Parathyroid adenoma (tissue), 2 donors: ENCODE data around the gene SAMD15.

ENCODE experiments used
- H2AFZ ChIP-seq: fragments of 300-600 bp; sonication (generic); one replicate; pipeline ENCODE4 v1.7.0; 2017; ENCODE audit warnings: antibody characterized with exemption, mild to moderate bottlenecking
- H3K27ac ChIP-seq: fragments of 300-600 bp; sonication (generic); one replicate; pipeline ENCODE4 v1.7.0; 2017
- H3K27me3 ChIP-seq: fragments of 300-600 bp; sonication (generic); one replicate; pipeline ENCODE4 v1.7.0; 2017; ENCODE audit warnings: low read length; ENCODE audit not compliant: control insufficient read depth, insufficient read depth
- H3K36me3 ChIP-seq: fragments of 300-600 bp; sonication (generic); one replicate; pipeline ENCODE4 v1.7.0; 2017; ENCODE audit warnings: low read length; ENCODE audit not compliant: control insufficient read depth, insufficient read depth
- H3K4me1 ChIP-seq: fragments of 300-600 bp; sonication (generic); one replicate; pipeline ENCODE4 v1.7.0; 2017; ENCODE audit warnings: control low read depth
- H3K4me2 ChIP-seq: fragments of 300-600 bp; sonication (generic); one replicate; pipeline ENCODE4 v1.7.0; 2017; ENCODE audit warnings: low read length
- H3K4me3 ChIP-seq: fragments of 300-600 bp; sonication (generic); one replicate; pipeline ENCODE4 v1.7.0; 2017; ENCODE audit warnings: low read depth, low read length
- H3K79me2 ChIP-seq: fragments of 300-600 bp; sonication (generic); one replicate; pipeline ENCODE4 v1.7.0; 2017; ENCODE audit warnings: control low read depth
- H3K9ac ChIP-seq: fragments of 300-600 bp; sonication (generic); one replicate; pipeline ENCODE4 v1.7.0; 2017; ENCODE audit warnings: mild to moderate bottlenecking
- H3K9me3 ChIP-seq: fragments of 300-600 bp; sonication (generic); one replicate; pipeline ENCODE4 v1.7.0; 2017; ENCODE audit warnings: low read length; ENCODE audit not compliant: control insufficient read depth
- TF ChIP-seq, protein P1 (sequence below): fragments of 300-600 bp; sonication (generic); IDR thresholded peaks from one replicate; pipeline ENCODE4 v1.7.0; 2017; ENCODE audit warnings: antibody characterized with exemption, mild to moderate bottlenecking
- donor health status: primary hyperparathyroidism.

The SAMD15 gene

GRCh38 chr14:77439861-77440260, 62.7 kb downstream of the SAMD15 start:
- Histone ChIP-seq H3K4me1 (no peaks in the 10 kb centered on the region), H3K27ac (no peak overlapping the region), H3K9me3 (no peaks in the 10 kb centered on the region), H3K4me3 (no peak overlapping the region), H3K36me3 (no peaks in the 10 kb centered on the region), H3K9ac (no peak overlapping the region), H3K27me3 (no peaks in the 10 kb centered on the region), H2AFZ (no peak overlapping the region), H3K79me2 (no peaks in the 10 kb centered on the region), H3K4me2 (no peak overlapping the region)
- TF ChIP-seq, protein P1, sequence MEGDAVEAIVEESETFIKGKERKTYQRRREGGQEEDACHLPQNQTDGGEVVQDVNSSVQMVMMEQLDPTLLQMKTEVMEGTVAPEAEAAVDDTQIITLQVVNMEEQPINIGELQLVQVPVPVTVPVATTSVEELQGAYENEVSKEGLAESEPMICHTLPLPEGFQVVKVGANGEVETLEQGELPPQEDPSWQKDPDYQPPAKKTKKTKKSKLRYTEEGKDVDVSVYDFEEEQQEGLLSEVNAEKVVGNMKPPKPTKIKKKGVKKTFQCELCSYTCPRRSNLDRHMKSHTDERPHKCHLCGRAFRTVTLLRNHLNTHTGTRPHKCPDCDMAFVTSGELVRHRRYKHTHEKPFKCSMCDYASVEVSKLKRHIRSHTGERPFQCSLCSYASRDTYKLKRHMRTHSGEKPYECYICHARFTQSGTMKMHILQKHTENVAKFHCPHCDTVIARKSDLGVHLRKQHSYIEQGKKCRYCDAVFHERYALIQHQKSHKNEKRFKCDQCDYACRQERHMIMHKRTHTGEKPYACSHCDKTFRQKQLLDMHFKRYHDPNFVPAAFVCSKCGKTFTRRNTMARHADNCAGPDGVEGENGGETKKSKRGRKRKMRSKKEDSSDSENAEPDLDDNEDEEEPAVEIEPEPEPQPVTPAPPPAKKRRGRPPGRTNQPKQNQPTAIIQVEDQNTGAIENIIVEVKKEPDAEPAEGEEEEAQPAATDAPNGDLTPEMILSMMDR, result no peak
